MCF 10A (cell line): ENCODE data around the gene METTL13. TPM values are rescaled to one million over a fixed set of nuclear protein-coding genes. Genes with fewer than 3 reads are reported as not detected.

ENCODE experiments used
- BruUV-seq: library from RNA; stranded (reverse); fragments of 400-500 nt; replicated peaks from 2 replicates; lab custom pipeline; 2021; lab: Mats Ljungman, UMichigan
- CTCF ChIA-PET: fragments of 300-600 bp; sonication (Branson Sonifier 250); formaldehyde crosslinking; extraction: SDS; loops from one replicate; lab custom pipeline; 2021; ENCODE audit warnings: antibody characterized with exemption, inconsistent platforms; lab: Yijun Ruan, JAX
- POLR2A ChIA-PET: fragments of 300-600, 350-650 bp; sonication (Branson Sonifier 250); formaldehyde crosslinking; extraction: SDS; loops from one replicate; lab custom pipeline; 2020; ENCODE audit warnings: antibody characterized with exemption, inconsistent platforms; lab: Yijun Ruan, JAX
- DNase-seq: peaks from one replicate; pipeline ENCODE4 v3.0.0-alpha.2; 2018; ENCODE audit not compliant: unreplicated experiment
- H3K27ac Mint-ChIP-seq: one replicate; pipeline ENCODE4 v1.8.0; 2022; ENCODE audit warnings: mild to moderate bottlenecking, low read depth, mixed read lengths; ENCODE audit not compliant: unreplicated experiment
- H3K27me3 Mint-ChIP-seq: one replicate; pipeline ENCODE4 v1.8.0; 2022; ENCODE audit warnings: mixed read lengths; ENCODE audit not compliant: insufficient read depth, unreplicated experiment
- H3K36me3 Mint-ChIP-seq: one replicate; pipeline ENCODE4 v1.8.0; 2022; ENCODE audit warnings: mild to moderate bottlenecking, moderate library complexity, mixed read lengths; ENCODE audit not compliant: insufficient read depth, unreplicated experiment
- H3K4me1 Mint-ChIP-seq: one replicate; pipeline ENCODE4 v1.8.0; 2022; ENCODE audit warnings: mixed read lengths; ENCODE audit not compliant: insufficient read depth, unreplicated experiment
- H3K4me3 Mint-ChIP-seq: one replicate; pipeline ENCODE4 v1.8.0; 2022; ENCODE audit warnings: mild to moderate bottlenecking, moderate library complexity, mixed read lengths; ENCODE audit not compliant: unreplicated experiment
- H3K9me3 Mint-ChIP-seq: one replicate; pipeline ENCODE4 v1.8.0; 2022; ENCODE audit warnings: mixed read lengths; ENCODE audit not compliant: unreplicated experiment
- CTCF ChIP-seq: fragments of 200-600 bp; IDR thresholded peaks from one replicate; pipeline ENCODE4 v1.8.0; 2022; ENCODE audit warnings: antibody characterized with exemption, mild to moderate bottlenecking; ENCODE audit not compliant: unreplicated experiment
- intact Hi-C: fragments of 100-400 bp; cut with micrococcal nuclease; formaldehyde crosslinking; loops from 2 replicates; pipeline ENCODE4 v1.14.1; 2022
- total RNA-seq: library from RNA; stranded (reverse); gene quantifications from 2 replicates; pipeline ENCODE4 v1.2.3, GENCODE V29; 2022

METTL13 gene
- total RNA-seq, 1 experiment from 2014 or later = 30.7 TPM

GRCh38 chr1:171814692-171815091 lies 33.2 kb downstream of the METTL13 start:
- peak; percentile 16 for DNase-seq
- no peaks in the 10 kb centered on the region for H3K27me3 Mint-ChIP-seq
- no TSS peak for BruUV-seq
- H3K4me1 Mint-ChIP-seq = peaks cover 32% of the 10 kb centered on the region
- CTCF ChIA-PET = interaction anchor here (4.6 to 5.0 kb wide), 2 partner anchors 14 to 170 kb away, joined by 56 to 82 read pairs; no protein-coding TSS in a partner anchor
- POLR2A ChIA-PET = no interaction called here
- intact Hi-C loops = no loop called here
- no peaks in the 10 kb centered on the region for H3K9me3 Mint-ChIP-seq
- no peaks in the 10 kb centered on the region for H3K36me3 Mint-ChIP-seq
- H3K27ac Mint-ChIP-seq = no peak overlapping the region
- TF ChIP-seq CTCF = no peak
- H3K4me3 Mint-ChIP-seq = no peak overlapping the region

GRCh38 chr1:171816300-171816901 lies 34.9 kb downstream of the METTL13 start:
- Mint-ChIP-seq H3K9me3 (no peaks in the 10 kb centered on the region), H3K27ac (peak overlapping the region; percentile 90), H3K27me3 (no peaks in the 10 kb centered on the region), H3K4me3 (no peak overlapping the region), H3K4me1 (peaks cover 23% of the 10 kb centered on the region), H3K36me3 (no peaks in the 10 kb centered on the region)
- intact Hi-C loops = no loop called here
- BruUV-seq = no TSS peak
- DNase-seq = no peak
- ChIA-PET CTCF (interaction anchor here (0.9 to 5.0 kb wide), 6 partner anchors 13 to 186 kb away, joined by 4 to 82 read pairs (median 6); no protein-coding TSS in a partner anchor), POLR2A (interaction anchor here (0.9 to 2.3 kb wide), 5 partner anchors 25 to 75 kb away, joined by 4 to 18 read pairs (median 6); partner anchors contain the start of genes DNM3, METTL13 and VAMP4)
- no peak for TF ChIP-seq CTCF

GRCh38 chr1:171817511-171818265 lies 36.2 kb downstream of the METTL13 start:
- intact Hi-C loops = no loop called here
- peak overlapping the region; percentile 90 for H3K27ac Mint-ChIP-seq
- peak overlapping the region; percentile 3 for H3K4me3 Mint-ChIP-seq

More at GRCh38 chr1:171817511-171818265, 36.2 kb downstream of the METTL13 start:
- DNase-seq = peak; percentile 94
- no peaks in the 10 kb centered on the region for H3K9me3 Mint-ChIP-seq
- ChIA-PET CTCF (interaction anchor here (0.6 to 5.0 kb wide), 17 partner anchors 11 to 902 kb away, joined by 3 to 82 read pairs (median 4); no protein-coding TSS in a partner anchor), POLR2A (interaction anchor here (0.6 to 2.3 kb wide), 18 partner anchors 8 to 542 kb away, joined by 3 to 18 read pairs (median 4); partner anchors contain the start of genes DNM3, METTL13 and VAMP4)
- no TSS peak for BruUV-seq
- no peaks in the 10 kb centered on the region for H3K27me3 Mint-ChIP-seq
- peaks cover 23% of the 10 kb centered on the region for H3K4me1 Mint-ChIP-seq
- no peaks in the 10 kb centered on the region for H3K36me3 Mint-ChIP-seq
- no peak for TF ChIP-seq CTCF
